Measurements from ENCODE around the gene ZNF350. TPM values are rescaled to one million over a fixed set of nuclear protein-coding genes. Genes with fewer than 3 reads are reported as not detected.

ZNF350 gene
- total and polyA plus RNA-seq, 10 donors, result 7.9 to 26.0 (median 19.2) TPM

DNA sequence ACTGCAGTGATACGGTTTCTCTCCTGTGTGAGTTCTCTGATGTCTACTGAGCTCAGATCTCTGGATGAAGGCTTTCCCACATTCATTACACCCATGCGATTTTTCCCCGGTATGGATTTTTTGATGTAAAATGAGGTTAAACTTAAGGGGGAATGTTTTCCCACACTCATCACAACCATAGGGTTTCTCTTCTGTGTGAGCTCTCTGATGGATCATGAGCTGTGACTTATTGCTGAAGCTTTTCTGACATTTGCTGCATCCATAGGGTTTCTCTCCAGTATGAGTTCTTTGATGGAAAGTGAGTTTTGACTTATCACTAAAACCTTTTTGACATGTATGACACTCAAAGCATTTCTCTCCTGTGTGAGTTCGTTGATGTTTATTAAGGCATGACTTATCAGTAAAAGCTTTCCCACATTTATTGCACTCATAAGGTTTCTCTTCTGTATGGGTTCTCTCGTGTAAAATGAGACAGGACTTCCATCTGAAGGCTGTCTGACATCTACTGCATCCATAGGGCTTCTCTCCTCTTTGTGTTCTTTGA is 71.2 kb downstream of the ZNF350 start:
- intact Hi-C loops (cut with DNase I; ENCODE audit: low total_unique reads), result no loop called here
- H3K36me3 ChIP-seq, result no peaks in the 10 kb centered on the region
- peaks cover 34 to 100% (median 99%) of the 10 kb centered on the region in 8 donors for H3K9me3 ChIP-seq
- TF ChIP-seq POLR2A (IDR thresholded peaks at IDR 0.05), result no peak
- TF ChIP-seq POLR2AphosphoS5 (IDR thresholded peaks at IDR 0.05), result no peak
- TF ChIP-seq, protein P1, sequence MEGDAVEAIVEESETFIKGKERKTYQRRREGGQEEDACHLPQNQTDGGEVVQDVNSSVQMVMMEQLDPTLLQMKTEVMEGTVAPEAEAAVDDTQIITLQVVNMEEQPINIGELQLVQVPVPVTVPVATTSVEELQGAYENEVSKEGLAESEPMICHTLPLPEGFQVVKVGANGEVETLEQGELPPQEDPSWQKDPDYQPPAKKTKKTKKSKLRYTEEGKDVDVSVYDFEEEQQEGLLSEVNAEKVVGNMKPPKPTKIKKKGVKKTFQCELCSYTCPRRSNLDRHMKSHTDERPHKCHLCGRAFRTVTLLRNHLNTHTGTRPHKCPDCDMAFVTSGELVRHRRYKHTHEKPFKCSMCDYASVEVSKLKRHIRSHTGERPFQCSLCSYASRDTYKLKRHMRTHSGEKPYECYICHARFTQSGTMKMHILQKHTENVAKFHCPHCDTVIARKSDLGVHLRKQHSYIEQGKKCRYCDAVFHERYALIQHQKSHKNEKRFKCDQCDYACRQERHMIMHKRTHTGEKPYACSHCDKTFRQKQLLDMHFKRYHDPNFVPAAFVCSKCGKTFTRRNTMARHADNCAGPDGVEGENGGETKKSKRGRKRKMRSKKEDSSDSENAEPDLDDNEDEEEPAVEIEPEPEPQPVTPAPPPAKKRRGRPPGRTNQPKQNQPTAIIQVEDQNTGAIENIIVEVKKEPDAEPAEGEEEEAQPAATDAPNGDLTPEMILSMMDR (IDR thresholded peaks at IDR 0.05 in 8 of 11, conservative IDR thresholded peaks at IDR 0.05 in 3 of 11), result no peak
- H3K27me3 ChIP-seq (replicated peaks in 1 of 7), result peaks cover 0 to under 1% (median 0%) of the 10 kb centered on the region in 7 donors
- no peak for DNase-seq
- no peak overlapping the region for H3K4me3 ChIP-seq
- H3K4me1 ChIP-seq, result no peaks in the 10 kb centered on the region
- 69 to 84% (median 80%) methylated on average over 5 of the region's 5 CpGs for WGBS, 5 donors
- no peak overlapping the region for H3K27ac ChIP-seq

Other genes starting within 250 kb of the ZNF350 start
- 100 to 1,000 TPM; 103 to 344 (median 144) TPM for gene FPR1, start 235.0 kb downstream of the ZNF350 start, total RNA-seq
- 10 to 100 TPM in 2 of 3 donors, 1 to 10 TPM in 1; 7.2 to 24.1 (median 12.2) TPM for gene FPR1, start 235.0 kb downstream of the ZNF350 start, polyA plus RNA-seq
- gene FPR2, start 225.7 kb downstream of the ZNF350 start, total RNA-seq, result 10 to 100 TPM; 18.6 to 88.0 (median 37.1) TPM
- gene FPR2, start 225.7 kb downstream of the ZNF350 start, polyA plus RNA-seq, result 1 to 10 TPM; 1.5 to 3.8 (median 2.0) TPM
- 10 to 100 TPM in 5 of 7 donors, 1 to 10 TPM in 2; 3.4 to 19.7 (median 13.5) TPM for gene FPR3, start 191.7 kb downstream of the ZNF350 start, total RNA-seq
- 1 to 10 TPM; 3.9 to 5.4 (median 3.9) TPM for gene FPR3, start 191.7 kb downstream of the ZNF350 start, polyA plus RNA-seq
- 10 to 100 TPM; 13.0 to 25.8 (median 20.9) TPM for gene ZNF577, start 98.9 kb downstream of the ZNF350 start, total RNA-seq
- gene ZNF577, start 98.9 kb downstream of the ZNF350 start, polyA plus RNA-seq, result 10 to 100 TPM; 11.4 to 31.7 (median 13.2) TPM
- 10 to 100 TPM; 13.1 to 19.7 (median 14.4) TPM for gene ZNF649, start 81.8 kb downstream of the ZNF350 start, total RNA-seq
- gene ZNF649, start 81.8 kb downstream of the ZNF350 start, polyA plus RNA-seq, result 1 to 10 TPM; 3.4 to 4.3 (median 3.5) TPM
- 10 to 100 TPM in 1 of 7 donors, 1 to 10 TPM in 6; 4.9 to 11.6 (median 7.0) TPM for gene ZNF613, start 59.4 kb downstream of the ZNF350 start, total RNA-seq
- gene ZNF613, start 59.4 kb downstream of the ZNF350 start, polyA plus RNA-seq, result 1 to 10 TPM; 2.8 to 4.0 (median 3.2) TPM
- 10 to 100 TPM in 6 of 7 donors, 1 to 10 TPM in 1; 10.0 to 19.9 (median 12.3) TPM for gene ZNF615, start 21.4 kb upstream of the ZNF350 start, total RNA-seq
- gene ZNF615, start 21.4 kb upstream of the ZNF350 start, polyA plus RNA-seq, result 1 to 10 TPM; 2.0 to 3.5 (median 3.1) TPM
- 10 to 100 TPM in 3 of 7 donors, 1 to 10 TPM in 4; 6.3 to 10.9 (median 9.4) TPM for gene ZNF614, start 41.5 kb upstream of the ZNF350 start, total RNA-seq
- gene ZNF614, start 41.5 kb upstream of the ZNF350 start, polyA plus RNA-seq, result 1 to 10 TPM; 3.0 to 4.1 (median 4.1) TPM
- gene ZNF432, start 62.0 kb upstream of the ZNF350 start, total RNA-seq, result 10 to 100 TPM in 6 of 7 donors, 1 to 10 TPM in 1; 9.1 to 20.8 (median 11.6) TPM
- gene ZNF432, start 62.0 kb upstream of the ZNF350 start, polyA plus RNA-seq, result 10 to 100 TPM in 1 of 3 donors, 1 to 10 TPM in 2; 4.5 to 10.6 (median 7.2) TPM
- gene ZNF841, start 108.9 kb upstream of the ZNF350 start, total RNA-seq, result 10 to 100 TPM; 19.6 to 39.9 (median 29.1) TPM
- gene ZNF841, start 108.9 kb upstream of the ZNF350 start, polyA plus RNA-seq, result 10 to 100 TPM in 2 of 3 donors, 1 to 10 TPM in 1; 6.0 to 15.0 (median 13.3) TPM
- 10 to 100 TPM in 4 of 7 donors, 1 to 10 TPM in 3; 7.5 to 22.6 (median 10.3) TPM for gene ZNF616, start 153.1 kb upstream of the ZNF350 start, total RNA-seq
- 1 to 10 TPM; 1.3 to 2.1 (median 2.1) TPM for gene ZNF616, start 153.1 kb upstream of the ZNF350 start, polyA plus RNA-seq
- gene ZNF836, start 184.8 kb upstream of the ZNF350 start, total RNA-seq, result 10 to 100 TPM; 16.7 to 26.8 (median 21.0) TPM
- gene ZNF836, start 184.8 kb upstream of the ZNF350 start, polyA plus RNA-seq, result 1 to 10 TPM; 4.9 to 7.6 (median 7.3) TPM
- gene PPP2R1A, start 203.2 kb upstream of the ZNF350 start, total RNA-seq, result 100 to 1,000 TPM; 148 to 200 (median 178) TPM
- gene PPP2R1A, start 203.2 kb upstream of the ZNF350 start, polyA plus RNA-seq, result 100 to 1,000 TPM in 1 of 3 donors, 10 to 100 TPM in 2; 81.1 to 103 (median 99.2) TPM